22Rv1 (cell line): ENCODE data around the gene GFY.

Experiments
- CTCF ChIP-seq: fragments of 450-650 bp; IDR thresholded peaks from 2 replicates; pipeline ENCODE4 v1.5.1; 2017; ENCODE audit warnings: mild to moderate bottlenecking
- ZFX ChIP-seq: fragments of 450-650 bp; IDR thresholded peaks from 2 replicates; pipeline ENCODE4 v1.6.1; 2017; ENCODE audit warnings: antibody characterized with exemption, borderline replicate concordance

- TF ChIP-seq CTCF (no peak), ZFX (no peak)
Measured at GRCh38 chr19:49421039-49421877, 3.9 kb upstream of the GFY start.
